ENCODE results near the gene DAPK2. TPM values are rescaled to one million over a fixed set of nuclear protein-coding genes. Genes with fewer than 3 reads are reported as not detected.

DAPK2 gene
- 0.53 TPM for polyA plus RNA-seq (2013, experiment 1 of 2)
- polyA plus RNA-seq (2013, experiment 2 of 2) = 0.49 TPM

GRCh38 chr15:64046421-64047153 is at the start of gene DAPK2:
TSS of gene DAPK2 (minus strand) at chr15:64046485. CDS start at chr15:64040261, 6,224 bp downstream.
- Histone ChIP-seq H3K4me3 (ENCODE audit: low read length) (no peak within 1 kb of the TSS), H4K5ac (ENCODE audit: low read length) (no peak within 1 kb of the TSS), H3K27me3 (ENCODE audit: insufficient read depth, low read length, poor library complexity) (no peaks in the 10 kb centered on the region), H2BK15ac (replicated peaks; ENCODE audit: low read depth) (no peak within 1 kb of the TSS), H3K79me1 (ENCODE audit: low read length) (no peaks in the 10 kb centered on the region), H3K4me1 (ENCODE audit: control insufficient read depth, low read depth, low read length) (no peaks in the 10 kb centered on the region), H3K56ac (ENCODE audit: low read length) (peak within 1 kb of the TSS; percentile 83), H2BK5ac (ENCODE audit: low read length) (no peak within 1 kb of the TSS), H3K4ac (ENCODE audit: low read depth, low read length) (no peak within 1 kb of the TSS), H2BK120ac (ENCODE audit: low read depth, low read length) (no peak within 1 kb of the TSS), H3K9ac (ENCODE audit: low read length) (peak within 1 kb of the TSS; percentile 64), H3K18ac (ENCODE audit: low read length) (no peak within 1 kb of the TSS), H4K8ac (ENCODE audit: low read depth, low read length) (no peak within 1 kb of the TSS), H3K36me3 (ENCODE audit: control insufficient read depth, insufficient read depth, low read length) (no peaks in the 10 kb centered on the region), H2AK5ac (ENCODE audit: low read length) (no peak within 1 kb of the TSS), H3K79me2 (ENCODE audit: control insufficient read depth, insufficient read depth, low read length) (no peaks in the 10 kb centered on the region), H3K4me2 (ENCODE audit: low read length) (peak within 1 kb of the TSS; percentile 88), H3K23ac (ENCODE audit: low read length) (no peak within 1 kb of the TSS), H3K27ac (ENCODE audit: low read depth, low read length) (no peak within 1 kb of the TSS)
- peak; percentile 57 for DNase-seq
- WGBS (ENCODE audit: extremely low coverage, insufficient coverage, low lambda C conversion rate) = no CpG with 5 or more reads among the region's 50 CpGs

- Histone ChIP-seq H2BK15ac (replicated peaks; ENCODE audit: low read depth) (no peak overlapping the region), H3K4me1 (ENCODE audit: control insufficient read depth, low read depth, low read length) (peaks cover 7% of the 10 kb centered on the region), H3K79me2 (ENCODE audit: control insufficient read depth, insufficient read depth, low read length) (peaks cover 27% of the 10 kb centered on the region), H4K5ac (ENCODE audit: low read length) (no peak overlapping the region), H2BK5ac (ENCODE audit: low read length) (no peak overlapping the region), H2BK120ac (ENCODE audit: low read depth, low read length) (no peak overlapping the region), H4K8ac (ENCODE audit: low read depth, low read length) (peak overlapping the region; percentile 59), H3K4ac (ENCODE audit: low read depth, low read length) (no peak overlapping the region), H3K4me2 (ENCODE audit: low read length) (peak overlapping the region; percentile 50), H3K56ac (ENCODE audit: low read length) (peak overlapping the region; percentile 76), H3K27ac (ENCODE audit: low read depth, low read length) (no peak overlapping the region), H3K23ac (ENCODE audit: low read length) (no peak overlapping the region), H3K27me3 (ENCODE audit: insufficient read depth, low read length, poor library complexity) (no peaks in the 10 kb centered on the region), H3K4me3 (ENCODE audit: low read length) (no peak overlapping the region), H3K36me3 (ENCODE audit: control insufficient read depth, insufficient read depth, low read length) (no peaks in the 10 kb centered on the region), H3K79me1 (ENCODE audit: low read length) (peaks cover 22% of the 10 kb centered on the region), H3K9ac (ENCODE audit: low read length) (peak overlapping the region; percentile 55), H2AK5ac (ENCODE audit: low read length) (no peak overlapping the region), H3K18ac (ENCODE audit: low read length) (no peak overlapping the region)
- DNase-seq = no peak
- WGBS (ENCODE audit: extremely low coverage, insufficient coverage, low lambda C conversion rate) = no CpG with 5 or more reads among the region's 4 CpGs
Observed at GRCh38 chr15:64095431-64095794, 49.1 kb upstream of the DAPK2 start.

GRCh38 chr15:64093627-64094417 is 47.5 kb upstream of the DAPK2 start, which contains the start of gene CIAO2A:
TSS of gene CIAO2A (minus strand) at chr15:64093838. CDS start at chr15:64093768, 70 bp downstream.
- no peak within 1 kb of the TSS for H2BK120ac ChIP-seq (ENCODE audit: low read depth, low read length)
- WGBS (ENCODE audit: extremely low coverage, insufficient coverage, low lambda C conversion rate) = no CpG with 5 or more reads among the region's 41 CpGs
- H3K23ac ChIP-seq (ENCODE audit: low read length) = no peak within 1 kb of the TSS
- H3K79me1 ChIP-seq (ENCODE audit: low read length) = peaks cover 19% of the 10 kb centered on the region
- no peaks in the 10 kb centered on the region for H3K36me3 ChIP-seq (ENCODE audit: control insufficient read depth, insufficient read depth, low read length)
- H3K4me3 ChIP-seq (ENCODE audit: low read length) = peak within 1 kb of the TSS; percentile 97
- peaks cover 7% of the 10 kb centered on the region for H3K4me1 ChIP-seq (ENCODE audit: control insufficient read depth, low read depth, low read length)
- no peak within 1 kb of the TSS for H4K8ac ChIP-seq (ENCODE audit: low read depth, low read length)
- H3K79me2 ChIP-seq (ENCODE audit: control insufficient read depth, insufficient read depth, low read length) = peaks cover 27% of the 10 kb centered on the region
- H3K9ac ChIP-seq (ENCODE audit: low read length) = peak within 1 kb of the TSS; percentile 99
- DNase-seq = peak; percentile 100
- peak within 1 kb of the TSS; percentile 8 for H4K5ac ChIP-seq (ENCODE audit: low read length)
- H3K56ac ChIP-seq (ENCODE audit: low read length) = peak within 1 kb of the TSS; percentile 99
- H2AK5ac ChIP-seq (ENCODE audit: low read length) = no peak within 1 kb of the TSS
- peak within 1 kb of the TSS; percentile 89 for H2BK5ac ChIP-seq (ENCODE audit: low read length)
- H3K27me3 ChIP-seq (ENCODE audit: insufficient read depth, low read length, poor library complexity) = no peaks in the 10 kb centered on the region
- no peak within 1 kb of the TSS for H2BK15ac ChIP-seq (replicated peaks; ENCODE audit: low read depth)
- peak within 1 kb of the TSS; percentile 77 for H3K18ac ChIP-seq (ENCODE audit: low read length)
- peak within 1 kb of the TSS; percentile 98 for H3K4me2 ChIP-seq (ENCODE audit: low read length)
- peak within 1 kb of the TSS; percentile 6 for H3K27ac ChIP-seq (ENCODE audit: low read depth, low read length)
- H3K4ac ChIP-seq (ENCODE audit: low read depth, low read length) = peak within 1 kb of the TSS; percentile 58

- Histone ChIP-seq H3K23ac (ENCODE audit: low read length) (no peak overlapping the region), H3K4me2 (ENCODE audit: low read length) (peak overlapping the region; percentile 98), H3K36me3 (ENCODE audit: control insufficient read depth, insufficient read depth, low read length) (peaks cover 1% of the 10 kb centered on the region), H3K4ac (ENCODE audit: low read depth, low read length) (no peak overlapping the region), H3K56ac (ENCODE audit: low read length) (peak overlapping the region; percentile 99), H3K79me2 (ENCODE audit: control insufficient read depth, insufficient read depth, low read length) (peaks cover 25% of the 10 kb centered on the region), H2BK5ac (ENCODE audit: low read length) (peak overlapping the region; percentile 89), H3K79me1 (ENCODE audit: low read length) (peaks cover 19% of the 10 kb centered on the region), H2AK5ac (ENCODE audit: low read length) (no peak overlapping the region), H3K9ac (ENCODE audit: low read length) (peak overlapping the region; percentile 99), H4K8ac (ENCODE audit: low read depth, low read length) (no peak overlapping the region), H3K4me1 (ENCODE audit: control insufficient read depth, low read depth, low read length) (peaks cover 7% of the 10 kb centered on the region), H2BK15ac (replicated peaks; ENCODE audit: low read depth) (no peak overlapping the region), H3K27me3 (ENCODE audit: insufficient read depth, low read length, poor library complexity) (no peaks in the 10 kb centered on the region), H3K4me3 (ENCODE audit: low read length) (peak overlapping the region; percentile 97), H3K18ac (ENCODE audit: low read length) (peak overlapping the region; percentile 77), H2BK120ac (ENCODE audit: low read depth, low read length) (no peak overlapping the region), H3K27ac (ENCODE audit: low read depth, low read length) (peak overlapping the region; percentile 6), H4K5ac (ENCODE audit: low read length) (no peak overlapping the region)
- no CpG with 5 or more reads among the region's 22 CpGs for WGBS (ENCODE audit: extremely low coverage, insufficient coverage, low lambda C conversion rate)
- peak; percentile 78 for DNase-seq
Observed at GRCh38 chr15:64092864-64093626, 46.8 kb upstream of the DAPK2 start.

GRCh38 chr15:64092075-64092820 is 46.0 kb upstream of the DAPK2 start:
- Histone ChIP-seq H3K4me1 (ENCODE audit: control insufficient read depth, low read depth, low read length) (peaks cover 7% of the 10 kb centered on the region), H3K27ac (ENCODE audit: low read depth, low read length) (no peak overlapping the region), H3K56ac (ENCODE audit: low read length) (peak overlapping the region; percentile 53), H2BK5ac (ENCODE audit: low read length) (no peak overlapping the region), H3K4me3 (ENCODE audit: low read length) (no peak overlapping the region), H2AK5ac (ENCODE audit: low read length) (no peak overlapping the region), H3K79me1 (ENCODE audit: low read length) (peaks cover 19% of the 10 kb centered on the region), H3K4ac (ENCODE audit: low read depth, low read length) (no peak overlapping the region), H2BK120ac (ENCODE audit: low read depth, low read length) (no peak overlapping the region), H3K36me3 (ENCODE audit: control insufficient read depth, insufficient read depth, low read length) (peaks cover 2% of the 10 kb centered on the region), H3K4me2 (ENCODE audit: low read length) (peak overlapping the region; percentile 37), H3K18ac (ENCODE audit: low read length) (no peak overlapping the region), H4K5ac (ENCODE audit: low read length) (no peak overlapping the region), H3K79me2 (ENCODE audit: control insufficient read depth, insufficient read depth, low read length) (peaks cover 23% of the 10 kb centered on the region), H3K9ac (ENCODE audit: low read length) (peak overlapping the region; percentile 99), H2BK15ac (replicated peaks; ENCODE audit: low read depth) (no peak overlapping the region), H3K23ac (ENCODE audit: low read length) (no peak overlapping the region), H4K8ac (ENCODE audit: low read depth, low read length) (no peak overlapping the region), H3K27me3 (ENCODE audit: insufficient read depth, low read length, poor library complexity) (no peaks in the 10 kb centered on the region)
- DNase-seq = peak; percentile 44
